Gastrocnemius medialis (tissue), 4 donors: ENCODE results near the gene ATP1B1. TPM values are rescaled to one million over a fixed set of nuclear protein-coding genes. Genes with fewer than 3 reads are reported as not detected.

Experiments
- ATAC-seq, 2 donors: fragments of 150-250 bp; one replicate each; pipeline ENCODE4 v1.9.1; 2016
- DNase-seq, 2 donors: peaks; one replicate each; pipeline ENCODE4 v3.0.0-alpha.2; 2019
- H3K27ac ChIP-seq, 4 donors: fragments of 200-600 bp; sonication (generic); 1 replicate in 1 of 4; 2 replicates in 3 of 4; pipeline ENCODE4 v1.5.1; 2016 to 2018; ENCODE audit warnings: mild to moderate bottlenecking in 2 of 4, moderate library complexity in 1 of 4
- H3K27me3 ChIP-seq, 3 donors: fragments of 200-600 bp; sonication (generic) in 2 of 3; 1 replicate in 1 of 3; 2 replicates in 2 of 3; pipeline versions ENCODE4 v1.5.1 to v1.6.0; 2016 to 2019; ENCODE audit warnings: mild to moderate bottlenecking in 1 of 3, moderate library complexity in 1 of 3
- H3K36me3 ChIP-seq, 2 donors: fragments of 200-600 bp; sonication (generic) in 1 of 2; one replicate each; pipeline ENCODE4 v1.5.1; 2017 to 2018
- H3K4me1 ChIP-seq, 2 donors: fragments of 200-600 bp; sonication (generic) in 1 of 2; one replicate each; pipeline ENCODE4 v1.5.1; 2016 to 2017; ENCODE audit warnings: mild to moderate bottlenecking in 2 of 2
- H3K4me3 ChIP-seq, 4 donors: fragments of 200-600 bp; sonication (generic) in 3 of 4; 1 replicate in 1 of 4; 2 replicates in 3 of 4; pipeline ENCODE4 v1.5.1; 2016 to 2019; ENCODE audit warnings: mild to moderate bottlenecking in 2 of 4
- H3K9me3 ChIP-seq, 3 donors: fragments of 200-600 bp; sonication (generic) in 2 of 3; 1 replicate in 1 of 3; 2 replicates in 2 of 3; pipeline ENCODE4 v1.5.1; 2016 to 2019
- POLR2A ChIP-seq, 2 donors: fragments of 450-650 bp; IDR thresholded peaks; one replicate each; pipeline ENCODE4 v1.6.1; 2017; ENCODE audit warnings: antibody characterized with exemption in 2 of 2, mild to moderate bottlenecking in 2 of 2, moderate library complexity in 2 of 2
- in situ Hi-C, 4 donors: fragments of 200-750 bp; cut with MboI; loops; one replicate each; pipeline versions ENCODE4 v1.15.0 to v1.8.0; 2017; ENCODE audit warnings: low sequenced_read_pairs in 4 of 4
- intact Hi-C: fragments of 100-400 bp; cut with DNase I; formaldehyde crosslinking; loops from one replicate; pipeline ENCODE4 v1.15.1; 2023; ENCODE audit warnings: low total_unique reads
- total RNA-seq, 4 donors: library from RNA; depleted of rRNA; stranded (reverse); fragments of >200 nt; gene quantifications; one replicate each; pipeline versions ENCODE4 v1.1.0 to v1.2.3, GENCODE V29; 2016
- TF ChIP-seq, protein P1 (sequence below), 5 experiments: fragments of 450-650 bp in 3 of 5; fragments of 200-600 bp in 2 of 5; sonication (generic) in 2 of 5; IDR thresholded peaks in 4 of 5; conservative IDR thresholded peaks in 1 of 5; 1 replicate in 4 of 5; 2 replicates in 1 of 5; pipeline ENCODE4 v1.5.1; 2016 to 2019; ENCODE audit warnings: antibody characterized with exemption in 5 of 5, mild to moderate bottlenecking in 3 of 5, moderate library complexity in 3 of 5

The ATP1B1 gene
- total RNA-seq, 4 donors from 2014 or later, result 111 to 377 (median 324) TPM

- in situ Hi-C loops, result no loop called here
- TF ChIP-seq POLR2A (IDR thresholded peaks at IDR 0.05), result no peak
- TF ChIP-seq, protein P1, sequence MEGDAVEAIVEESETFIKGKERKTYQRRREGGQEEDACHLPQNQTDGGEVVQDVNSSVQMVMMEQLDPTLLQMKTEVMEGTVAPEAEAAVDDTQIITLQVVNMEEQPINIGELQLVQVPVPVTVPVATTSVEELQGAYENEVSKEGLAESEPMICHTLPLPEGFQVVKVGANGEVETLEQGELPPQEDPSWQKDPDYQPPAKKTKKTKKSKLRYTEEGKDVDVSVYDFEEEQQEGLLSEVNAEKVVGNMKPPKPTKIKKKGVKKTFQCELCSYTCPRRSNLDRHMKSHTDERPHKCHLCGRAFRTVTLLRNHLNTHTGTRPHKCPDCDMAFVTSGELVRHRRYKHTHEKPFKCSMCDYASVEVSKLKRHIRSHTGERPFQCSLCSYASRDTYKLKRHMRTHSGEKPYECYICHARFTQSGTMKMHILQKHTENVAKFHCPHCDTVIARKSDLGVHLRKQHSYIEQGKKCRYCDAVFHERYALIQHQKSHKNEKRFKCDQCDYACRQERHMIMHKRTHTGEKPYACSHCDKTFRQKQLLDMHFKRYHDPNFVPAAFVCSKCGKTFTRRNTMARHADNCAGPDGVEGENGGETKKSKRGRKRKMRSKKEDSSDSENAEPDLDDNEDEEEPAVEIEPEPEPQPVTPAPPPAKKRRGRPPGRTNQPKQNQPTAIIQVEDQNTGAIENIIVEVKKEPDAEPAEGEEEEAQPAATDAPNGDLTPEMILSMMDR (IDR thresholded peaks at IDR 0.05 in 4 of 5, conservative IDR thresholded peaks at IDR 0.05 in 1 of 5), result no peak
- H3K27me3 ChIP-seq, result no peaks in the 10 kb centered on the region
- DNase-seq (no peak), ATAC-seq (no peak)
- peaks cover 2 to 7% of the 10 kb centered on the region in 2 donors for H3K4me1 ChIP-seq
- no peak overlapping the region for H3K4me3 ChIP-seq
- H3K27ac ChIP-seq, result no peak overlapping the region
- intact Hi-C loops, result no loop called here
- no peaks in the 10 kb centered on the region for H3K36me3 ChIP-seq
- H3K9me3 ChIP-seq, result no peaks in the 10 kb centered on the region
Observed at GRCh38 chr1:169062152-169062551, 44.3 kb upstream of the ATP1B1 start.

DNA sequence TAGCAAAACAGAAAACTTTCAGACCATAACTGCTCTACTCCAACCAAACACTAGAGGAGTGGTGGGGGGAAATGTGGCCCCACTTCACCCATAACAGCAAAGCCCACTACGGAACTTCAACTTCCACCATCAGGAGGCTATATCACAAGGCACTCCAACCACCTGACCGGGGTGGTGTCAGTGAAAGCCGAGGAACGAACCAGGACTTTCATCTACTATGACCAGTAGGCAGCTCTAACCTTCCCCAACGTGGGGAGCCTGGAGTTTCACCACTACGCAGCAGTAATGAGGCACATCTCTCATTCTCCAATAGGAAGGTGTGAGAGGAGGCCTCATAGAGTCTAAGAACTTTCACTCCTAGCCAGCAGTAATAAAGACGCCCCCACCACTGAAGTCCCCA, 42.4 kb upstream of the ATP1B1 start:
- Histone ChIP-seq H3K9me3 (no peaks in the 10 kb centered on the region), H3K36me3 (no peaks in the 10 kb centered on the region), H3K27ac (no peak overlapping the region), H3K4me3 (no peak overlapping the region), H3K4me1 (peaks cover 2 to 7% of the 10 kb centered on the region in 2 donors), H3K27me3 (no peaks in the 10 kb centered on the region)
- TF ChIP-seq POLR2A (IDR thresholded peaks at IDR 0.05), result no peak
- in situ Hi-C loops (no loop called here), intact Hi-C loops (no loop called here)
- no peak for DNase-seq
- no peak for ATAC-seq

- in situ Hi-C loops, result no loop called here
- ATAC-seq (peak in 1 of 2 donors; percentile 51), DNase-seq (no peak)
- H3K36me3 ChIP-seq, result no peaks in the 10 kb centered on the region
- no peaks in the 10 kb centered on the region for H3K27me3 ChIP-seq
- intact Hi-C loops, result no loop called here
- no peaks in the 10 kb centered on the region for H3K9me3 ChIP-seq
- H3K27ac ChIP-seq, result no peak overlapping the region
- TF ChIP-seq, protein P1 (IDR thresholded peaks at IDR 0.05 in 4 of 5, conservative IDR thresholded peaks at IDR 0.05 in 1 of 5), result no peak
- no peak for TF ChIP-seq POLR2A (IDR thresholded peaks at IDR 0.05)
- H3K4me1 ChIP-seq, result no peaks in the 10 kb centered on the region
- H3K4me3 ChIP-seq, result no peak overlapping the region
Observed at GRCh38 chr1:169070547-169070946, 35.9 kb upstream of the ATP1B1 start.

DNA sequence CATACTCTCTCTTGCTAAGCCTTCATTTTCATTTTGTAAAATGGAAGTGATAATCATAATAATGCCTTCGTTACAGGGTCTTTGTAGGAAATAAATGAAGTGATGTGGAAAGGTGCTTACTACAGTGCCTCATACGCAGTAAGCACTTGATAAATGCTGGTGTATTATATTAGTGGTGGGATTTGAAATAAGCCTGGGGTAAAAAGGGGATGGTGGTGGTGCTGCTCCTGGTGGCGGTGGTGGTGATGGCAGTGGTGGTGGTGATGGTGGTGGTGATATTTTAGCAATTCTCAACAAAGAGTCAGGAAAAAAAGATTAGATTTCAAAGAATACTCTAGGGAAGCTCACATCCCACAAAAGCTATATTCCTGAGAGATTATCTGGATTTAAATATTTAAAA, 35.5 kb upstream of the ATP1B1 start:
- DNase-seq, result no peak
- Histone ChIP-seq H3K27ac (no peak overlapping the region), H3K9me3 (no peaks in the 10 kb centered on the region), H3K4me3 (no peak overlapping the region), H3K27me3 (no peaks in the 10 kb centered on the region), H3K36me3 (no peaks in the 10 kb centered on the region), H3K4me1 (no peaks in the 10 kb centered on the region)
- in situ Hi-C loops (no loop called here), intact Hi-C loops (no loop called here)
- no peak for ATAC-seq
- TF ChIP-seq, protein P1 (IDR thresholded peaks at IDR 0.05 in 4 of 5, conservative IDR thresholded peaks at IDR 0.05 in 1 of 5), result no peak
- TF ChIP-seq POLR2A (IDR thresholded peaks at IDR 0.05), result no peak

- no peak for ATAC-seq
- no peaks in the 10 kb centered on the region for H3K4me1 ChIP-seq
- no peaks in the 10 kb centered on the region for H3K36me3 ChIP-seq
- no peak for DNase-seq
- H3K27me3 ChIP-seq, result no peaks in the 10 kb centered on the region
- TF ChIP-seq, protein P1 (IDR thresholded peaks at IDR 0.05 in 4 of 5, conservative IDR thresholded peaks at IDR 0.05 in 1 of 5), result no peak
- TF ChIP-seq POLR2A (IDR thresholded peaks at IDR 0.05), result no peak
- no peak overlapping the region for H3K4me3 ChIP-seq
- no peak overlapping the region for H3K27ac ChIP-seq
- in situ Hi-C loops (no loop called here), intact Hi-C loops (no loop called here)
- H3K9me3 ChIP-seq, result no peaks in the 10 kb centered on the region
Observed at GRCh38 chr1:169072945-169073725, 33.4 kb upstream of the ATP1B1 start.
